Spleen (tissue), 7 donors: ENCODE measurements around the gene CNNM1.

Experiments
- POLR2A ChIP-seq, 3 donors: fragments of 450-650 bp; IDR thresholded peaks; one replicate each; pipeline ENCODE4 v1.5.1; 2017; ENCODE audit warnings: antibody characterized with exemption in 3 of 3, mild to moderate bottlenecking in 1 of 3
- TF ChIP-seq, protein P1 (sequence below), 11 experiments: fragments of 200-600 bp in 7 of 11; fragments of 450-650 bp in 4 of 11; sonication (generic) in 4 of 11; IDR thresholded peaks in 8 of 11; conservative IDR thresholded peaks in 3 of 11; 1 replicate in 7 of 11; 2 replicates in 4 of 11; pipeline versions ENCODE4 v1.4.0 to v1.8.0; 2016 to 2021; ENCODE audit warnings: antibody characterized with exemption in 11 of 11, inconsistent platforms in 4 of 11, mild to moderate bottlenecking in 1 of 11
- donor health status: DM: no; HTN: no; CAD: no; lungs with moderate emphysema.
- donor health status: DM: no; HTN: no; CAD: no.
- donor health status: DM: no; HTN: no; CAD: no.

DNA sequence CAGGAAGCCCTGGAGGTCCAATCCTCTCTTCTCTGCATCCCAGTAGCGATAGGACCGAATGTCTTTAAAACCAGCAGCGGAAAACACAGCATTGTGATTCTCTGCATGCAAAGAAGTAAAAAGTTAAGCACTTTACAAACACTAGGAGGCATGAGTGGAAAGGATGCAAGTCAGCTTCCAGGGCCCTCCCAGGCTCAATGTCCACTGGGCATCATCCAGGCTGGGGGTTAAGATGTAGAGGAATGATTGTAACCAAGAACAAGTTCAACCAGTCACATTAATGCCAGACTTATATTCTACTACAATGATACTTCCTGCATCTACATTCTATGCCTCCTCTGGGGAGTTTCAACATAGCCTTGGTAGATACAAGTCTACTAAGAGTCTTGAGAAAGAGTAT lies 77.0 kb downstream of the CNNM1 start:
- no peak for TF ChIP-seq POLR2A (IDR thresholded peaks at IDR 0.05)
- TF ChIP-seq, protein P1, sequence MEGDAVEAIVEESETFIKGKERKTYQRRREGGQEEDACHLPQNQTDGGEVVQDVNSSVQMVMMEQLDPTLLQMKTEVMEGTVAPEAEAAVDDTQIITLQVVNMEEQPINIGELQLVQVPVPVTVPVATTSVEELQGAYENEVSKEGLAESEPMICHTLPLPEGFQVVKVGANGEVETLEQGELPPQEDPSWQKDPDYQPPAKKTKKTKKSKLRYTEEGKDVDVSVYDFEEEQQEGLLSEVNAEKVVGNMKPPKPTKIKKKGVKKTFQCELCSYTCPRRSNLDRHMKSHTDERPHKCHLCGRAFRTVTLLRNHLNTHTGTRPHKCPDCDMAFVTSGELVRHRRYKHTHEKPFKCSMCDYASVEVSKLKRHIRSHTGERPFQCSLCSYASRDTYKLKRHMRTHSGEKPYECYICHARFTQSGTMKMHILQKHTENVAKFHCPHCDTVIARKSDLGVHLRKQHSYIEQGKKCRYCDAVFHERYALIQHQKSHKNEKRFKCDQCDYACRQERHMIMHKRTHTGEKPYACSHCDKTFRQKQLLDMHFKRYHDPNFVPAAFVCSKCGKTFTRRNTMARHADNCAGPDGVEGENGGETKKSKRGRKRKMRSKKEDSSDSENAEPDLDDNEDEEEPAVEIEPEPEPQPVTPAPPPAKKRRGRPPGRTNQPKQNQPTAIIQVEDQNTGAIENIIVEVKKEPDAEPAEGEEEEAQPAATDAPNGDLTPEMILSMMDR (IDR thresholded peaks at IDR 0.05 in 8 of 11, conservative IDR thresholded peaks at IDR 0.05 in 3 of 11) = no peak
